GM23248 (cell line): ENCODE measurements around the gene GAA.

Source experiments
- EZH2 ChIP-seq: fragments of 200-600 bp; sonication (generic); IDR thresholded peaks from 2 replicates; pipeline ENCODE4 v1.6.1; 2018; ENCODE audit warnings: antibody characterized with exemption, mild to moderate bottlenecking; ENCODE audit not compliant: insufficient read depth, poor library complexity, severe bottlenecking
- EZH2phosphoT487 ChIP-seq: fragments of 200-600 bp; sonication (generic); IDR thresholded peaks from 2 replicates; pipeline ENCODE4 v1.6.1; 2018; ENCODE audit warnings: antibody characterized with exemption, moderate library complexity, mild to moderate bottlenecking, low read depth; ENCODE audit not compliant: insufficient read depth

DNA sequence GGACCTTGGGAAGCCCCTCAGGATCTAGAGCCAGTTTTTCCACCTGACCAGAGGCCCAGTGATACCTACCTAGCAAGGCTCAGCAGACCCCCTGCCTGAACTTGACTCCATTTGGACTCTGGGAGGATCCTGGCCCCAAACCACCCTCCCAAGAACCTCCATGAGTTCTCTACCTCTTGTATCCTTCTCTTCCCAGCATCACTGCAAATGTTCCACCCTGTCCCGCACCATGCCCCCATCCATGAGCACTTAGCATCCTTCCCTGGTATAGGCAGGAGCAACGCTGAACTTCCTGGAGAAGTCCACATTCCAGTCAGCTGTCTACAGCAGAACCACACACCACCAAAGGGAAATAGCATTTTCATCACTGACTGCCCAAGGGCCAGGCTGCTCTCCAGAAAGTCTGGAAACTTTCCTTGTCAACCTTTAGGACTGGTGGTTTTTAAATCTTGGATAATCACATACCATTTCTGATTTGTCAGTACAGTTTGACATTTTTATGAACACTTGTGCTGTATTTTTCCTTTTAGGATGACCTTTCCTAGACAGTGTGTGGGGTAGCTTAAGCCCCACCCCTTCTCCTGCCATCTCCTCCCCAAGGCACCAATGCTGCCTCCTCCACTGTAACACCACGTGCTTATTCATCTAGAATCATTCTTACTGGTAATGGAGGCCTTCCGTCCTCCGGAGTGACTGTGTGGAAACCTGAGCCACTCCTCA is 31.7 kb downstream of the GAA start:
- no peak for TF ChIP-seq EZH2
- no peak for TF ChIP-seq EZH2phosphoT487
